T-helper 17 cell (primary cell): ENCODE results near the gene POLR3C. TPM values are rescaled to one million over a fixed set of nuclear protein-coding genes. Genes with fewer than 3 reads are reported as not detected.

Source experiments
- ATAC-seq: fragments of 150-1000 bp; cut with Tn5 transposase; 2 replicates; pipeline ENCODE4 v1.10.0; 2021; ENCODE audit warnings: mild to moderate bottlenecking, moderate library complexity
- DNase-seq, 3 donors: peaks; one replicate each; pipeline versions ENCODE4 v3.0.0 to v3.0.0-alpha.2; 2020 to 2021
- H3K9me3 ChIP-seq: one replicate; pipeline ENCODE4 v1.7.0; 2013; ENCODE audit warnings: low read length, mild to moderate bottlenecking; ENCODE audit not compliant: control insufficient read depth, poor library complexity, severe bottlenecking
- H3K27ac Mint-ChIP-seq: one replicate; pipeline ENCODE4 v1.8.0; 2022; ENCODE audit warnings: mild to moderate bottlenecking, moderate library complexity, mixed read lengths
- H3K27me3 Mint-ChIP-seq: one replicate; pipeline ENCODE4 v1.8.0; 2022; ENCODE audit warnings: mixed read lengths
- H3K36me3 Mint-ChIP-seq: one replicate; pipeline ENCODE4 v1.8.0; 2022; ENCODE audit warnings: low read depth, mixed read lengths
- H3K4me1 Mint-ChIP-seq: one replicate; pipeline ENCODE4 v1.8.0; 2022; ENCODE audit warnings: mild to moderate bottlenecking, mixed read lengths
- H3K4me3 Mint-ChIP-seq: one replicate; pipeline ENCODE4 v1.8.0; 2022; ENCODE audit warnings: mild to moderate bottlenecking, moderate library complexity, mixed read lengths
- total RNA-seq, 4 donors: library from RNA in 2 of 4; stranded (reverse) in 2 of 4; gene quantifications; one replicate each; pipeline ENCODE4 v1.2.3 and lab custom pipeline; 2022 to 2026

Gene POLR3C
- total RNA-seq, 2 donors from 2014 or later = 19.3 to 25.1 TPM

DNA sequence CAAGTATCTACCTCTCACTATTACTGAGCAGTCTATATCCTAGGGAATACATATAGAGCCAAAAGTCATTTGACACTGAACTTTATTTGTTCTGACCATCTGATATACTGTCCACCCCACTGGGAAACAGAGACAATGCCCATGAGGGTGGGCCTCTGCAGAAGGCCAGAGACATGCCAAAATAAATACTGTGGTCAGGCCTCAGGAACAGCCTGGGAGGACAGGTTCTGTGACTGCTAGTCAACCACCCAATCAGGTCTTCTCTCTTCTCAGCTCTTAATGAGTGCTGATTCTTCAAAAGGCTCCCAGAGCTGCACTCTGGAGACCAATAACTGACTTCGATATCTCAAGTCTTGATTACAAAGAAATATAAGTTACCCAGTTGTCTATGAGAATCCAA, 67.1 kb downstream of the POLR3C start:
- no peaks in the 10 kb centered on the region for H3K27me3 Mint-ChIP-seq
- H3K27ac Mint-ChIP-seq = no peak overlapping the region
- ATAC-seq (no peak), DNase-seq (no peak)
- no peaks in the 10 kb centered on the region for H3K36me3 Mint-ChIP-seq
- peaks cover 2% of the 10 kb centered on the region for H3K4me1 Mint-ChIP-seq
- H3K9me3 ChIP-seq = no peaks in the 10 kb centered on the region
- H3K4me3 Mint-ChIP-seq = no peak overlapping the region

DNA sequence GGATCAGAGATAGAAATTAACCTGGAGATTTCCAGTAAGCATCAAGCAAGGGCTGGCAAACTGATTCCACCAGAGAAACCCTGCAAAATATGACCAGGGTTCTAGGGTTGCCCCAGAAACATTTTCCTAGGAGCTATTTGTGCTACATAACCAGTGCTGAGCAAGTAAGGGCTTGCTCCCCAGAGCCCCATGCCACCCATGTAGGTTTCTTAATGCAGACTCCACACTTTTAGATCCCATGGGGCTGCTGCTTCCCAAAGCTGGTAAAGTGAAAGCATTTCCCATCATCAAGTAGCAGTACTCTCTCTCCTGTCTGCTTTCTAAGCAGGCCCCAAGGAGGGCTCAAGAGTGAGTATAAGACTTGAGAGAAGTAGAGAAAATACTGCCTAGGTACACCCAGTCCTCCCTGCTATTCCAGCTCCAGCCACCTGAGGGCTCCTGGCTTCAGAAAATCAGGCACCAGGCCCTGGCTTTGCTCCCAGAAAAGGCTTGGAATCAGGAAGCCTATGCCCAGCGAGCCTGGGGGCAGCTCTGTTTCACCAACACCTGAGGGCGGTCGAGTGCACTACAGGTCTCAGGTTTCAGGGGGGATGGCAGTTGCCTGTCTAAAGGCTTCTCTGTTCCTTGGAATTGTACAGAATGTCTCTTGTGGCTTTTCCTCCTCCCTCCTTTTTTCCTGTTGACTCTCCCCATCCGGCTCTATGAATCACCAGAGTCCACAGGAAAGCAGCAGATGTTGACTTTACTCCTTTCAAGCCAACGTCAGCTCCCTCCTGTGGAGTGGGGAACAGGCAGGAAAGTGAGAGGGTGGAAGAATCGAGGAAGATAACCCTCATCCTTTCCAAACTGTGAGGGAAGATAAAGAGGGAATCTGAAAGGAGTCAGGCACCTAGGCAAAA, 67.8 kb downstream of the POLR3C start:
- peak in 2 of 3 donors; percentile 15 to 44 for DNase-seq
- Mint-ChIP-seq H3K4me3 (no peak overlapping the region), H3K36me3 (no peaks in the 10 kb centered on the region), H3K27ac (no peak overlapping the region), H3K4me1 (peaks cover 1% of the 10 kb centered on the region), H3K27me3 (no peaks in the 10 kb centered on the region)
- peak; percentile 76 for ATAC-seq
- no peaks in the 10 kb centered on the region for H3K9me3 ChIP-seq

DNA sequence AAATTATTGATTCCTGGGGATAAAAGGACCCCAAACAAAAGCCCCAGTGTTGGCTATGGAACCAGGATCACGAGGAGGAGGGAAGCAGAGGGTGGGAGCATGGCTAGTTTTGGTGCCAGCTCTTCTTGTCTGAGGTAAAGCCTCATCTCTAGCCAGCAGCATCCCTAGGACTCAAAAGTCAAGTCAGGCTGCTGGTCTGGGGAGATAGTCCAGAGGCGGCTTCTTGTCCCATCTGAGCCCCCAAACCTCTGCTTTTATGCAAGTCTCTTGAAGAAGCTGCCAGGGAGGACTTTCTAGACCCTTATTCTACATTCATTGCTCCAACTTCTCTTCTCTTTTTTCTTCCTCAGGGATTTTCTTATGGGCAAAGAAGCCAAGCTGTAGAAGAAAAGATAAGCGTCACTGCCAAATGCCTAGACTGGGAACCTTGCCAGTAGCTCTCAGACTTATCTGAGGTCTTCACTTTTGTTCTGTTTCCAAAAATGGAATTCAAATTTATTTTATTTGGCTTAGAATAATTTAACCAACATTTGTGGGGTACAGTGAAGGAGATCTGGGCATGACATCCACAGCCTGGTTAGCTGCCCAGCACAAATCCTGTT, 68.6 kb downstream of the POLR3C start:
- DNase-seq (no peak), ATAC-seq (no peak)
- H3K27me3 Mint-ChIP-seq = no peaks in the 10 kb centered on the region
- H3K36me3 Mint-ChIP-seq = no peaks in the 10 kb centered on the region
- no peak overlapping the region for H3K27ac Mint-ChIP-seq
- no peaks in the 10 kb centered on the region for H3K4me1 Mint-ChIP-seq
- no peak overlapping the region for H3K4me3 Mint-ChIP-seq
- H3K9me3 ChIP-seq = no peaks in the 10 kb centered on the region

DNA sequence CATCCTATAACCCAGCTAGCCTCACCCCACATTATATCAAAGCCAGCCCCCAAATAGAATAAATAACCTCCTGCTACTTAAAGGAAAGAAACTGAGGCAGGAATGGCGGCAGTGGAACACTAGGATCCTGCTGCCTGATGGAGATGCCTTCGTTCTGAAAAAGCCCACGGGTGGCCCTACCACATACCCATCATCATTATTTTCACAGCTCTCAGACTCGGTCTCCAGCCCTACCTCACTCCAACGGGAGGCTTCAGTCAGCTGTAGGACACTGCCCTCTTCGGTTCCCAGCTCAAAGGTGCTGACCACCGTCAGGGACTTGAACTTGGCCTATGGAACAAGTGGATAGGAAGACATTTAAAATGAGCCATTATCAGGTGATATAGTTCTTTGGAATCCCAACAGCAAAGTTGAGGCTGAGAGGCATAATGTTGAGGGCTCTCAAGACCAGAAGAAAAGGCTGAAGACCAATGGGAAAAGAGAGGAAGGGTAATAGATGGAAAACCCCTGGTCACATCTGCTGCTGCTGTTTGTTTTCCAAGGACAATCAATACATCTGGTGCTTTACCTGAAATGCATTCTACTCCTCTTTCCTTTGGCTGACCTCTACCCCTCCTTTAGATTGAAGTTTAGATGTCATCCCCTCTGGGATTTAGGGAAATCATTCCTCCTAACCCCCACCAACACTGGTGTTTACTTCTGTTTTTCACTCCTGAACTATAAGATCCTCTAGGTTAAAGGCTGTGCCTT, 69.5 kb downstream of the POLR3C start:
- Mint-ChIP-seq H3K27me3 (no peaks in the 10 kb centered on the region), H3K4me3 (no peak overlapping the region), H3K27ac (no peak overlapping the region), H3K4me1 (no peaks in the 10 kb centered on the region), H3K36me3 (no peaks in the 10 kb centered on the region)
- DNase-seq (no peak), ATAC-seq (no peak)
- no peaks in the 10 kb centered on the region for H3K9me3 ChIP-seq

Other genes starting within 250 kb of the POLR3C start
- 10 to 100 TPM; 30.0 to 32.4 TPM for gene GPR89A, start 216.2 kb upstream of the POLR3C start, total RNA-seq
- gene PDZK1, start 116.8 kb upstream of the POLR3C start, total RNA-seq = under 1 TPM in 1 of 2 donors, not detected in 1; 0.55 TPM
- gene CD160, start 104.7 kb upstream of the POLR3C start, total RNA-seq = under 1 TPM in 1 of 2 donors, not detected in 1; 0.20 TPM
- 10 to 100 TPM; 14.0 to 16.6 TPM for gene RNF115, start 105 bp upstream of the POLR3C start, total RNA-seq
- 1 to 10 TPM; 2.1 to 2.2 TPM for gene NUDT17, start 21.4 kb downstream of the POLR3C start, total RNA-seq
- 10 to 100 TPM; 19.0 to 20.0 TPM for gene PIAS3, start 34.9 kb downstream of the POLR3C start, total RNA-seq
- gene ANKRD35, start 61.7 kb downstream of the POLR3C start, total RNA-seq = not detected
- 1 to 10 TPM in 1 of 2 donors, under 1 TPM in 1; 0.70 to 1.3 TPM for gene ITGA10, start 85.8 kb downstream of the POLR3C start, total RNA-seq
- 10 to 100 TPM; 15.7 TPM for gene PEX11B, start 94.5 kb downstream of the POLR3C start, total RNA-seq
- gene RBM8A, start 103.3 kb downstream of the POLR3C start, total RNA-seq = 100 to 1,000 TPM; 126 to 130 TPM
- gene LIX1L, start 133.8 kb downstream of the POLR3C start, total RNA-seq = 10 to 100 TPM; 36.6 to 44.1 TPM
- gene ANKRD34A, start 140.4 kb downstream of the POLR3C start, total RNA-seq = 1 to 10 TPM in 1 of 2 donors, under 1 TPM in 1; 0.70 to 1.7 TPM
- gene POLR3GL, start 140.5 kb downstream of the POLR3C start, total RNA-seq = 10 to 100 TPM; 22.2 to 24.1 TPM
- 100 to 1,000 TPM; 567 to 927 TPM for gene TXNIP, start 172.4 kb downstream of the POLR3C start, total RNA-seq
- not detected for gene HJV, start 197.5 kb downstream of the POLR3C start, total RNA-seq